Mesendoderm (in vitro differentiated cells): ENCODE data around the gene DYRK3.

ENCODE experiments used
- DNase-seq: peaks from one replicate; pipeline ENCODE4 v3.0.0; 2013
- H2AK5ac ChIP-seq: 2 replicates; pipeline ENCODE4 v1.6.1; 2013; ENCODE audit warnings: low read length, inconsistent platforms
- H2BK120ac ChIP-seq: 2 replicates; pipeline ENCODE4 v1.6.1; 2013; ENCODE audit warnings: low read depth, mild to moderate bottlenecking, low read length, moderate library complexity, mixed read lengths
- H2BK15ac ChIP-seq: replicated peaks from 2 replicates; pipeline ENCODE4 v1.6.1; 2013; ENCODE audit warnings: low read depth, mild to moderate bottlenecking, moderate library complexity
- H2BK5ac ChIP-seq: 2 replicates; pipeline ENCODE4 v1.6.1; 2013; ENCODE audit warnings: low read length, inconsistent platforms
- H3K18ac ChIP-seq: 2 replicates; pipeline ENCODE4 v1.6.1; 2013; ENCODE audit warnings: mild to moderate bottlenecking, low read length, mixed read lengths
- H3K23ac ChIP-seq: one replicate; pipeline ENCODE4 v1.6.1; 2013; ENCODE audit warnings: low read length
- H3K27ac ChIP-seq: 2 replicates; pipeline ENCODE4 v1.5.1; 2013; ENCODE audit warnings: low read depth, mild to moderate bottlenecking, inconsistent platforms, low read length, moderate library complexity
- H3K27me3 ChIP-seq: 2 replicates; pipeline ENCODE4 v1.6.1; 2013; ENCODE audit warnings: low read length, control low read depth, mild to moderate bottlenecking, inconsistent platforms; ENCODE audit not compliant: insufficient read depth, poor library complexity
- H3K36me3 ChIP-seq: 2 replicates; pipeline ENCODE4 v1.6.1; 2013; ENCODE audit warnings: low read length, inconsistent platforms; ENCODE audit not compliant: control insufficient read depth, insufficient read depth
- H3K4ac ChIP-seq: one replicate; pipeline ENCODE4 v1.6.1; 2013; ENCODE audit warnings: low read depth, mild to moderate bottlenecking, low read length, moderate library complexity
- H3K4me1 ChIP-seq: 2 replicates; pipeline ENCODE4 v1.6.1; 2013; ENCODE audit warnings: low read depth, low read length, inconsistent platforms; ENCODE audit not compliant: control insufficient read depth
- H3K4me2 ChIP-seq: 2 replicates; pipeline ENCODE4 v1.6.1; 2013; ENCODE audit warnings: low read length
- H3K4me3 ChIP-seq: 2 replicates; pipeline ENCODE4 v1.5.1; 2013; ENCODE audit warnings: mild to moderate bottlenecking, low read length
- H3K56ac ChIP-seq: one replicate; pipeline ENCODE4 v1.6.1; 2013; ENCODE audit warnings: low read length
- H3K79me1 ChIP-seq: 2 replicates; pipeline ENCODE4 v1.6.1; 2013; ENCODE audit warnings: low read length, inconsistent platforms
- H3K79me2 ChIP-seq: 2 replicates; pipeline ENCODE4 v1.6.1; 2013; ENCODE audit warnings: mild to moderate bottlenecking, low read length; ENCODE audit not compliant: control insufficient read depth, insufficient read depth
- H3K9ac ChIP-seq: 2 replicates; pipeline ENCODE4 v1.6.1; 2013; ENCODE audit warnings: low read length, inconsistent platforms
- H4K5ac ChIP-seq: one replicate; pipeline ENCODE4 v1.6.1; 2013; ENCODE audit warnings: low read length
- H4K8ac ChIP-seq: one replicate; pipeline ENCODE4 v1.6.1; 2013; ENCODE audit warnings: low read depth, mild to moderate bottlenecking, control low read depth, low read length, moderate library complexity
- WGBS: extraction: QIAGEN DNeasy Blood & Tissue Kit; methylation state at CpG from one replicate; pipeline ENCODE4 v1.1.7; 2013; ENCODE audit warnings: low lambda C conversion rate, missing lambda C conversion rate; ENCODE audit not compliant: insufficient coverage; ENCODE audit errors: extremely low coverage; 5-methylcytosine and 5-hydroxymethylcytosine counted together

Gene DYRK3

DNA sequence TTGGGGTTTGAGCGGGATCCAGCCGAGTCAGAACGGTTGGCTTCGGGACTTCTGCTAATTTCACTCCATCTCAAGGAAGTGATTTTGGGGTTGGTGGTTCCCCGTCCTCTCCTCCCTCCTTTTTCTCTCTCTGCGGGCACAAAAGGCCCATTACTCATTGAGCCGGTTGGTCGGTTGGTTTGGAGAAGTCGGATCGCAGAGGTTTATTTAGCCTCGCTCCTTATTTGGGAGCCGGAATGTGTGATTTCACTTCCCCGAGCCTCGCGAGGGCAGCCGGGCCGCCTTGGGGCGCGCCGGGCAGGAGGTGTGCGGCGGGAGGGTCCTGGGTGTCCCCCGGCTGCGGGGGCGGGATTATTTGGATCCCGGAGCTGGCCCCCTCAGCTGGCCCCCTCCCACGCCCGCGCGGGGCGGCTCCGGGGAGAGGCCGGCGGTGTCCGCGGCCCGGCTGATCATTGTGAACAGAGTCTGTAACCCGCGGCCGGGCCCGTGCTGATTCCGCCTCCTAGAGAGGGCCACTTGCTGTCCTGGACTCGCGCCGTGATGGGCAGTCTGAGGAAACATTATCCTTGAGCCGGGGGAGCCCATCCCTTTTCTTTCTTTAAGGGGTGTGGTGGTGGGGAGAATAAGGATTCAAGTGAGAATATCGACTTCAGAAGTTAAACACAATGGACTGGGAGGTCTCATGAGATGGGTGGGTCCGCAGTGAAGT, 50.6 kb downstream of the DYRK3 start:
- peak overlapping the region; percentile 90 for H3K9ac ChIP-seq
- no peak overlapping the region for H4K5ac ChIP-seq
- peak overlapping the region; percentile 18 for H3K4ac ChIP-seq
- peaks cover 10% of the 10 kb centered on the region for H3K4me1 ChIP-seq
- H3K36me3 ChIP-seq, result no peaks in the 10 kb centered on the region
- no peaks in the 10 kb centered on the region for H3K27me3 ChIP-seq
- no peak overlapping the region for H4K8ac ChIP-seq
- DNase-seq, result peak; percentile 89
- H3K18ac ChIP-seq, result peak overlapping the region; percentile 85
- peaks cover 23% of the 10 kb centered on the region for H3K79me1 ChIP-seq
- H2BK15ac ChIP-seq, result no peak overlapping the region
- peak overlapping the region; percentile 84 for H3K4me3 ChIP-seq
- H3K27ac ChIP-seq, result peak overlapping the region; percentile 70
- peak overlapping the region; percentile 88 for H3K56ac ChIP-seq
- WGBS, result no CpG with 5 or more reads among the region's 48 CpGs
- H2BK5ac ChIP-seq, result no peak overlapping the region
- H3K23ac ChIP-seq, result no peak overlapping the region
- H2AK5ac ChIP-seq, result no peak overlapping the region
- no peak overlapping the region for H2BK120ac ChIP-seq
- H3K79me2 ChIP-seq, result peaks cover 35% of the 10 kb centered on the region
- peak overlapping the region; percentile 67 for H3K4me2 ChIP-seq

DNA sequence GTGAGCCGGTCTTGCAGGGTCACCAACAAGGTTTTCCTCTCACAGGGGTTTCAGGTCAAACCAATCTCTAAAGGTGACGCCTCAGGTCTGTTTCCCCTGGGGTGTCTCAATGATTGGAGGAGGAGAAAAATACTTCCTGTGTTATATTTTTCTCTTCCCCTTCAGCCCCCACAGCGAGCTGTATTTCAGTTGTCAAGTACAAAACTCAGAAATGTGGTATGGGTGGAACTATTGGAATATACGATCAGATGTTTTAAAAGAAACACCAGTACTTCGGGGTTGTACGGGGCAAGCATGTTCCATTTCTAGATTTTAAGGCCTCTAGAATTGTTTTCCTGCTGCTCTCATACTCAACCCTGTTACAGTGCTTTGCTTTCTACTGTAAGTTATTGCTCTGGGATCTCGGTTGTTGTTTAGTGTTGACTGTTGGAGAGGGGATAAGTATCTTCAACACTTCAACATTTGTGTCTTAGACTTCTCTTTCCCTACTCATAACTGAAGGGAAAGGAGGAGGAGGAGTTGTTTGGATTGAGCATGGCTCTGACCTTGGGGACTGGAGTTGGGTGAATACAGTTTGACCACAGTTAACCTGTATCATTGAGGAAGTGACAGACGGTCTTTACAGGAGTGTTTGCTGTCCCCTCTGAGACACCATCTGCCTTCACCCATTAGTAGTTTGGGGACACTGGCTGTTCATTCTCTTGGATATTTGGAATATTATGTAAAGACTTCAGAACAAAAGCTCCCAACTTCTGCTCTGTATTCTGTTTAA, 51.3 kb downstream of the DYRK3 start:
- WGBS, result no CpG with 5 or more reads among the region's 8 CpGs
- Histone ChIP-seq H3K4me1 (peaks cover 10% of the 10 kb centered on the region), H2BK5ac (no peak overlapping the region), H4K5ac (no peak overlapping the region), H2BK120ac (no peak overlapping the region), H3K36me3 (no peaks in the 10 kb centered on the region), H3K27ac (no peak overlapping the region), H3K4ac (peak overlapping the region; percentile 18), H2AK5ac (no peak overlapping the region), H2BK15ac (no peak overlapping the region), H4K8ac (no peak overlapping the region), H3K56ac (peak overlapping the region; percentile 88), H3K27me3 (no peaks in the 10 kb centered on the region), H3K79me1 (peaks cover 27% of the 10 kb centered on the region), H3K23ac (no peak overlapping the region), H3K79me2 (peaks cover 40% of the 10 kb centered on the region), H3K4me2 (peak overlapping the region; percentile 67), H3K18ac (no peak overlapping the region), H3K9ac (peak overlapping the region; percentile 90), H3K4me3 (peak overlapping the region; percentile 84)
- DNase-seq, result no peak

DNA sequence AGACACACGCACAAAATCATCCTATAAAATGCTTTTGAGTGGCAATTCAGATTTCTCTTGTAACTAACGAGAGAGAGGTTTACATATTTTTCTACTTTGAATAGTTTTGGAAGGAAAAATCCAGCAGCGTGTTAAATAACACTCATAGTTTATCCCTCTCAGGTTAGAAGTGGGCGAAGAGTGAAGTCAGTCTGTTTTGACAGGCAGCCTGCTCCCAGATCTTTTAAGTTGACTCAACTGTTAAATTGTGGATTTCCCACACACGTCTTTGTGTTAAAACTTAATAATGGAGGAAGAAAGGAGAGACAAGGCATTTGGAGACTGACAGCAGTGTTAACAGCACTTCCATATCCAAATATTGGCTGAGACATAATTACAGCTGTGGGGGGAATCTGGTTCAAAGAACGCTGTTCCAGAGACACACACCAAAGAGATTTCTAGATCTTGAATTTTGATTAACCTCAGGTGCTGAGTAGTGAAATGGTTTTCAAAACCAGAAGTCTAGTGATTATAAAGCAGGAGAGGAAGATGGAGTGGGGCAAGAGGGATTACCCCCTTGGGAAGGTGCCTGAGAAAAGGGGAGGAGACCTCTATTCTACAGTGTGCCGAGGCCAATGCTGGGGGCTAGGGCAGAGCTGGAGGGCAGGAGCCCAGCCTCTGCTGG, 52.0 kb downstream of the DYRK3 start:
- Histone ChIP-seq H2BK5ac (no peak overlapping the region), H3K27me3 (no peaks in the 10 kb centered on the region), H4K8ac (no peak overlapping the region), H3K36me3 (no peaks in the 10 kb centered on the region), H3K4me3 (no peak overlapping the region), H3K4me1 (peaks cover 10% of the 10 kb centered on the region), H2BK120ac (no peak overlapping the region), H3K4me2 (no peak overlapping the region), H2BK15ac (no peak overlapping the region), H3K23ac (no peak overlapping the region), H3K18ac (no peak overlapping the region), H3K79me1 (peaks cover 34% of the 10 kb centered on the region), H3K27ac (no peak overlapping the region), H3K79me2 (peaks cover 46% of the 10 kb centered on the region), H3K4ac (no peak overlapping the region), H3K9ac (no peak overlapping the region), H2AK5ac (no peak overlapping the region), H3K56ac (no peak overlapping the region), H4K5ac (no peak overlapping the region)
- WGBS, result no CpG with 5 or more reads among the region's 7 CpGs
- DNase-seq, result no peak

DNA sequence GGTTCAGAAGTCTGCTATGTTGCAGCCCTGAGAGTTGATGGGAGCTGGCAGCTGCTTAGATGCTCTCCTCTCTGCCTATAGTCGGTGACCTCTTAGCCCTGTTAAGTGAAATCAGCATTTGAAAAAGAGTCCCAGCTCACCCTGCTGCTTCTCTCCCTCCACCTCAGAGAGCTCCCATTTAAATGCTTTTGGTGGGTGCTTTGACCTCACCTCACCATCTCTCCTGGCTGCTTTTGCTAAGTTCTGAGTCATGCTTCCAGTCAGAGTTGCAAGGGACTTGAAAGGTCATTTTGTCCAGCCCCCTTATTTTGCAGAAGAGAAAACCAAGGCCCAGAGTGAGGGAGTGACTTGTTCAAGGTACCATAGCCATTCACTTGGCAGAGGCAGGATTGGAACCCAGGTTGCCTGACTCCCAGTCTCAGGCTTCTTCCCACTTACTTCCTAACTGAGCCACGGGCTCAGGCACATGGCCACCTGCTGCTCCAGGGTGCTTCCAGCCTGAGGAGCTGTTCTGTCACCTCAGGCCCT, 52.6 kb downstream of the DYRK3 start:
- Histone ChIP-seq H3K27ac (no peak overlapping the region), H3K4me1 (peaks cover 10% of the 10 kb centered on the region), H4K8ac (no peak overlapping the region)

DNA sequence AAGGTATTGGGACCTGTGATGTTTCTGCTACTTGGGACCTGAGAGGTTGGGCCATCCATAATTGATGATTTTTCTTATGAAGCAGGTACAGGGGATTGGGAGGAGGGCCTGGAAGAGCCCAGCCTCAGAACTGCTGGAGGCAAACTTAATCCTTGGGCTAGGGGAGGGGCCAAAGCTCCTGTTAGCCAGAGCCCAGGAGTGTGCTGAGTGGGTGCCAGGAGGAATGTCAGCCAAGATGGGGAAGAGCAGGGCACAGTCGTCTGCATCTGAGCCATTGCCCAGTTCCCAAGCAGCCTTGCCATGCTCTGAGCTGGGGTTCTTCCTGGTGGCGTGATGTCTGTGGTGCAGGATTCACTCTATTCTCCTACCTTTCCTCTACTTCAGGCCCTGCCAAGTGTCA, 55.2 kb downstream of the DYRK3 start:
- Histone ChIP-seq H3K9ac (no peak overlapping the region), H4K5ac (no peak overlapping the region), H4K8ac (no peak overlapping the region), H2BK120ac (no peak overlapping the region), H2BK5ac (no peak overlapping the region), H3K36me3 (no peaks in the 10 kb centered on the region), H3K79me1 (peaks cover 53% of the 10 kb centered on the region), H3K56ac (no peak overlapping the region), H3K23ac (no peak overlapping the region), H3K4ac (no peak overlapping the region), H3K4me2 (no peak overlapping the region), H3K18ac (no peak overlapping the region), H3K4me3 (no peak overlapping the region), H3K79me2 (peaks cover 61% of the 10 kb centered on the region), H3K27me3 (no peaks in the 10 kb centered on the region), H2BK15ac (no peak overlapping the region), H3K27ac (no peak overlapping the region), H2AK5ac (no peak overlapping the region), H3K4me1 (peaks cover 21% of the 10 kb centered on the region)
- no CpG with 5 or more reads among the region's 2 CpGs for WGBS
- no peak for DNase-seq

More for the DNA sequence above, 52.6 kb downstream of the DYRK3 start:
- Histone ChIP-seq H2BK5ac (no peak overlapping the region), H4K5ac (no peak overlapping the region), H3K79me2 (peaks cover 46% of the 10 kb centered on the region), H3K4ac (no peak overlapping the region), H2BK120ac (no peak overlapping the region), H3K27me3 (no peaks in the 10 kb centered on the region), H2AK5ac (no peak overlapping the region), H2BK15ac (no peak overlapping the region), H3K18ac (no peak overlapping the region), H3K79me1 (peaks cover 34% of the 10 kb centered on the region), H3K23ac (no peak overlapping the region), H3K56ac (peak overlapping the region; percentile 22), H3K4me3 (no peak overlapping the region), H3K36me3 (no peaks in the 10 kb centered on the region), H3K9ac (peak overlapping the region; percentile 26), H3K4me2 (no peak overlapping the region)
- peak; percentile 78 for DNase-seq
- no CpG with 5 or more reads among the region's 2 CpGs for WGBS
